T-cell (primary cell): ENCODE measurements around the gene EBP. TPM values are rescaled to one million over a fixed set of nuclear protein-coding genes. Genes with fewer than 3 reads are reported as not detected.
"Not testable (repeated sequence)": the region's sequence is repeated elsewhere in the genome, so short reads cannot be mapped to it uniquely, and the experiment has no call there.

Source experiments
- ATAC-seq, 4 experiments: fragments of 200-7000 bp in 3 of 4; fragments of 150-1000 bp in 1 of 4; cut with Tn5 transposase; replicated peaks in 1 of 4; 1 replicate in 3 of 4; 2 replicates in 1 of 4; pipeline ENCODE4 v1.10.0; 2021; ENCODE audit warnings: moderate library complexity in 3 of 4, mild to moderate bottlenecking in 2 of 4, moderate number of reproducible peaks in 1 of 4
- CTCF ChIA-PET, 2 donors: fragments of 300-600 bp; sonication (Branson Sonifier 250); formaldehyde crosslinking; loops; one replicate each; lab custom pipeline; 2022; ENCODE audit warnings: antibody characterized with exemption in 2 of 2; lab: Charles Lee
- POLR2A ChIA-PET, 2 donors: fragments of 300-600 bp; sonication (Branson Sonifier 250); formaldehyde crosslinking; loops; one replicate each; lab custom pipeline; 2022; ENCODE audit warnings: antibody characterized with exemption in 2 of 2; lab: Charles Lee
- DNase-seq, 35 experiments: peaks; one replicate each; pipeline versions ENCODE4 v3.0.0 to v3.0.0-alpha.2; 2013 to 2023
- H3K27ac ChIP-seq: one replicate; pipeline ENCODE4 v1.5.1; 2013; ENCODE audit warnings: low read length
- H3K27me3 ChIP-seq, 2 experiments: replicated peaks in 1 of 2; 1 replicate in 1 of 2; 2 replicates in 1 of 2; pipeline versions ENCODE4 v1.6.1 to v1.7.0; 2013; ENCODE audit warnings: low read length in 1 of 2, mixed read lengths in 1 of 2; ENCODE audit not compliant: control insufficient read depth in 2 of 2, insufficient read depth in 2 of 2; ENCODE audit errors: extremely low read depth in 1 of 2
- H3K36me3 ChIP-seq, 2 donors: 1 replicate in 1 of 2; 2 replicates in 1 of 2; pipeline versions ENCODE4 v1.6.1 to v1.7.0; 2013; ENCODE audit warnings: low read length in 1 of 2; ENCODE audit not compliant: control insufficient read depth in 2 of 2, insufficient read depth in 1 of 2; ENCODE audit errors: extremely low read depth in 1 of 2
- H3K4me1 ChIP-seq, 2 experiments: 1 replicate in 1 of 2; 2 replicates in 1 of 2; pipeline versions ENCODE4 v1.6.1 to v1.7.0; 2013; ENCODE audit warnings: low read length in 2 of 2, mixed read lengths in 1 of 2; ENCODE audit not compliant: insufficient read depth in 2 of 2, control insufficient read depth in 1 of 2; ENCODE audit errors: extremely low read depth in 1 of 2
- H3K4me3 ChIP-seq, 2 donors: 1 replicate in 1 of 2; 2 replicates in 1 of 2; pipeline versions ENCODE4 v1.5.1 to v1.7.0; 2013; ENCODE audit warnings: mild to moderate bottlenecking in 2 of 2, low read length in 1 of 2, moderate library complexity in 1 of 2; ENCODE audit not compliant: control insufficient read depth in 1 of 2; ENCODE audit errors: extremely low read depth in 1 of 2
- H3K9me3 ChIP-seq: 2 replicates; pipeline ENCODE4 v1.7.0; 2013
- H3K27ac Mint-ChIP-seq, 2 donors: one replicate each; pipeline ENCODE4 v1.8.0; 2020 to 2021; ENCODE audit warnings: mild to moderate bottlenecking in 2 of 2, mixed read lengths in 2 of 2
- H3K27me3 Mint-ChIP-seq, 2 donors: one replicate each; pipeline ENCODE4 v1.8.0; 2021 to 2022; ENCODE audit warnings: mixed read lengths in 2 of 2
- H3K36me3 Mint-ChIP-seq: one replicate; pipeline ENCODE4 v1.8.0; 2021; ENCODE audit warnings: mixed read lengths
- H3K4me1 Mint-ChIP-seq, 3 donors: one replicate each; pipeline ENCODE4 v1.8.0; 2020 to 2022; ENCODE audit warnings: mixed read lengths in 3 of 3, mild to moderate bottlenecking in 1 of 3
- H3K4me3 Mint-ChIP-seq, 3 donors: one replicate each; pipeline ENCODE4 v1.8.0; 2020 to 2022; ENCODE audit warnings: mild to moderate bottlenecking in 3 of 3, mixed read lengths in 3 of 3, moderate library complexity in 3 of 3
- H3K9me3 Mint-ChIP-seq, 3 donors: one replicate each; pipeline ENCODE4 v1.8.0; 2020 to 2022; ENCODE audit warnings: mixed read lengths in 3 of 3
- WGBS: methylation state at CpG from one replicate; pipeline ENCODE4 v1.1.5; 2013; ENCODE audit warnings: missing lambda C conversion rate; ENCODE audit not compliant: insufficient coverage; 5-methylcytosine and 5-hydroxymethylcytosine counted together
- total RNA-seq, 35 experiments: library from RNA in 6 of 35; stranded (reverse) in 6 of 35; fragments of 120-200 nt in 1 of 35; gene quantifications; one replicate each; pipeline versions ENCODE4 v1.2.1 to v1.2.4 and lab custom pipeline; 2013 to 2026

EBP gene
- total RNA-seq, 5 donors from 2014 or later (not counting 1 experiment from before 2014, with no cell fraction given), result 41.1 to 60.4 (median 46.1) TPM

- Mint-ChIP-seq H3K27me3 (no peaks in the 10 kb centered on the region), H3K9me3 (no peaks in the 10 kb centered on the region), H3K27ac (peak overlapping the region; percentile 81 to 93), H3K4me1 (peaks cover 24 to 37% (median 25%) of the 10 kb centered on the region in 3 donors), H3K4me3 (peak overlapping the region; percentile 85 to 89 (median 85)), H3K36me3 (peaks cover 9% of the 10 kb centered on the region)
- H3K4me1 ChIP-seq, result peaks cover 12 to 37% of the 10 kb centered on the region in 2 experiments
- CTCF ChIA-PET, result interaction anchor here in 1 of 2 donors (0.6 to 1.0 kb wide), 2 partner anchors 16 to 17 kb away, joined by 3 to 6 read pairs; partner anchors contain the start of gene TBC1D25
- peak overlapping the region; percentile 32 for H3K27ac ChIP-seq
- peak overlapping the region; percentile 61 to 76 for H3K4me3 ChIP-seq
- POLR2A ChIA-PET, result interaction anchor here in 1 of 2 donors (0.6 kb wide), 1 partner anchor 44 kb away, joined by 3 read pairs; no protein-coding TSS in a partner anchor
- no peak for DNase-seq
- H3K27me3 ChIP-seq, result no peaks in the 10 kb centered on the region
- WGBS, result 0% methylated on average over 4 of the region's 10 CpGs
- H3K36me3 ChIP-seq, result peaks cover 0 to 19% of the 10 kb centered on the region in 2 donors
- no peaks in the 10 kb centered on the region for H3K9me3 ChIP-seq
- no peak for ATAC-seq
These were observed 683 bp downstream of the EBP start for GRCh38 chrX:48522291-48522690.

- Mint-ChIP-seq H3K27ac (peak overlapping the region in 1 of 2 donors; percentile 44), H3K36me3 (peaks cover 20% of the 10 kb centered on the region)
- CTCF ChIA-PET, result no interaction called here
These were observed 2.1 kb downstream of the EBP start for GRCh38 chrX:48523682-48524081.

GRCh38 chrX:48525853-48526252 is 4.2 kb downstream of the EBP start:
- H3K27ac Mint-ChIP-seq, H3K4me3 ChIP-seq, H3K27me3 Mint-ChIP-seq, POLR2A ChIA-PET, H3K4me3 Mint-ChIP-seq, H3K9me3 ChIP-seq, H3K9me3 Mint-ChIP-seq, DNase-seq, ATAC-seq, H3K27ac ChIP-seq, CTCF ChIA-PET, H3K27me3 ChIP-seq: not testable (repeated sequence)
- peaks cover 6 to 23% of the 10 kb centered on the region in 2 experiments for H3K4me1 ChIP-seq
- WGBS, result 100% methylated on average over 2 of the region's 8 CpGs
- Mint-ChIP-seq H3K4me1 (peaks cover 14 to 21% (median 17%) of the 10 kb centered on the region in 3 donors), H3K36me3 (peaks cover 22% of the 10 kb centered on the region)
- H3K36me3 ChIP-seq, result peaks cover 0 to 31% of the 10 kb centered on the region in 2 donors

More at GRCh38 chrX:48523682-48524081, 2.1 kb downstream of the EBP start:
- no peaks in the 10 kb centered on the region for H3K27me3 Mint-ChIP-seq
- H3K4me1 Mint-ChIP-seq, result peaks cover 24 to 37% (median 25%) of the 10 kb centered on the region in 3 donors
- POLR2A ChIA-PET, result no interaction called here
- ATAC-seq, result no peak
- no peaks in the 10 kb centered on the region for H3K27me3 ChIP-seq
- no peak overlapping the region for H3K27ac ChIP-seq
- H3K4me3 ChIP-seq, result no peak overlapping the region
- peaks cover 12 to 36% of the 10 kb centered on the region in 2 experiments for H3K4me1 ChIP-seq
- no peaks in the 10 kb centered on the region for H3K9me3 ChIP-seq
- WGBS, result no CpG with 5 or more reads among the region's 12 CpGs
- peak overlapping the region; percentile 31 to 53 (median 39) for H3K4me3 Mint-ChIP-seq
- H3K9me3 Mint-ChIP-seq, result no peaks in the 10 kb centered on the region
- no peak for DNase-seq
- H3K36me3 ChIP-seq, result peaks cover 0 to 31% of the 10 kb centered on the region in 2 donors

- no CpG with 5 or more reads among the region's 3 CpGs for WGBS
- Histone ChIP-seq H3K27me3 (no peaks in the 10 kb centered on the region), H3K9me3 (no peaks in the 10 kb centered on the region), H3K36me3 (peaks cover 0 to 23% of the 10 kb centered on the region in 2 donors), H3K4me1 (peaks cover 0 to 11% of the 10 kb centered on the region in 2 experiments), H3K4me3 (no peak overlapping the region), H3K27ac (no peak overlapping the region)
- ATAC-seq, result no peak
- no peak for DNase-seq
- Mint-ChIP-seq H3K4me3 (no peak overlapping the region), H3K27me3 (no peaks in the 10 kb centered on the region), H3K4me1 (peaks cover 6 to 16% (median 7%) of the 10 kb centered on the region in 3 donors), H3K27ac (no peak overlapping the region), H3K9me3 (no peaks in the 10 kb centered on the region), H3K36me3 (peaks cover 17% of the 10 kb centered on the region)
- ChIA-PET POLR2A (no interaction called here), CTCF (no interaction called here)
These were observed 9.1 kb downstream of the EBP start for GRCh38 chrX:48530736-48531135.

GRCh38 chrX:48531358-48531959 is 9.9 kb downstream of the EBP start:
- peaks cover 0 to 21% of the 10 kb centered on the region in 2 donors for H3K36me3 ChIP-seq
- no peak overlapping the region for H3K4me3 Mint-ChIP-seq
- H3K27ac ChIP-seq, result peak overlapping the region; percentile 61
- no peak overlapping the region for H3K4me3 ChIP-seq
- CTCF ChIA-PET, result no interaction called here
- peaks cover 16% of the 10 kb centered on the region for H3K36me3 Mint-ChIP-seq
- WGBS, result 67% methylated on average over 2 of the region's 5 CpGs
- H3K9me3 Mint-ChIP-seq, result no peaks in the 10 kb centered on the region
- H3K27me3 Mint-ChIP-seq, result no peaks in the 10 kb centered on the region
- POLR2A ChIA-PET, result interaction anchor here in 1 of 2 donors (0.5 kb wide), 1 partner anchor 65 kb away, joined by 6 read pairs; no protein-coding TSS in a partner anchor
- H3K4me1 Mint-ChIP-seq, result peaks cover 4 to 14% (median 7%) of the 10 kb centered on the region in 3 donors
- H3K9me3 ChIP-seq, result no peaks in the 10 kb centered on the region
- peak overlapping the region; percentile 2 to 83 for H3K27ac Mint-ChIP-seq
- peak in 2 of 4 experiments; percentile 44 to 45 for ATAC-seq
- H3K27me3 ChIP-seq, result no peaks in the 10 kb centered on the region
- peak in 1 of 35 experiments; percentile 25 for DNase-seq
- H3K4me1 ChIP-seq, result peaks cover 0 to 11% of the 10 kb centered on the region in 2 experiments

GRCh38 chrX:48532161-48532560 is 10.6 kb downstream of the EBP start:
- no peak overlapping the region for H3K4me3 Mint-ChIP-seq
- H3K27me3 Mint-ChIP-seq, result no peaks in the 10 kb centered on the region
- H3K9me3 Mint-ChIP-seq, result no peaks in the 10 kb centered on the region
- Histone ChIP-seq H3K36me3 (peaks cover 0 to 13% of the 10 kb centered on the region in 2 donors), H3K4me1 (peaks cover 0 to 9% of the 10 kb centered on the region in 2 experiments), H3K27me3 (no peaks in the 10 kb centered on the region), H3K27ac (peak overlapping the region; percentile 61), H3K9me3 (no peaks in the 10 kb centered on the region), H3K4me3 (no peak overlapping the region)
- DNase-seq (no peak), ATAC-seq (no peak)
- peaks cover 0 to 11% (median 7%) of the 10 kb centered on the region in 3 donors for H3K4me1 Mint-ChIP-seq
- ChIA-PET CTCF (no interaction called here), POLR2A (interaction anchor here in 1 of 2 donors (0.5 kb wide), 1 partner anchor 64 kb away, joined by 6 read pairs; no protein-coding TSS in a partner anchor)
- WGBS, result no CpG with 5 or more reads among the region's 1 CpG
- peak overlapping the region; percentile 2 to 83 for H3K27ac Mint-ChIP-seq
- H3K36me3 Mint-ChIP-seq, result peaks cover 13% of the 10 kb centered on the region
